Astrocyte of the cerebellum (primary cell): ENCODE results near the gene SYT8.

ENCODE experiments used
- DNase-seq: peaks from one replicate; pipeline ENCODE4 v3.0.0-alpha.2; 2011; ENCODE audit warnings: low read depth
- H3K4me3 ChIP-seq: 2 replicates; pipeline ENCODE4 v1.5.1; 2011; ENCODE audit warnings: mild to moderate bottlenecking, low read depth, low read length, moderate library complexity
- CTCF ChIP-seq: IDR thresholded peaks from 2 replicates; pipeline ENCODE4 v1.5.1; 2012; ENCODE audit warnings: low read length, low read depth, moderate library complexity, mild to moderate bottlenecking; ENCODE audit errors: missing control alignments
- in situ Hi-C: cut with HindIII; loops from 2 replicates; pipeline ENCODE4 v1.10.0; 2017; ENCODE audit warnings: low sequenced_read_pairs

The SYT8 gene

GRCh38 chr11:1859004-1859403 lies 24.2 kb downstream of the SYT8 start:
- no peak for DNase-seq
- no peak overlapping the region for H3K4me3 ChIP-seq
- in situ Hi-C loops: no loop called here
- no peak for TF ChIP-seq CTCF

DNA sequence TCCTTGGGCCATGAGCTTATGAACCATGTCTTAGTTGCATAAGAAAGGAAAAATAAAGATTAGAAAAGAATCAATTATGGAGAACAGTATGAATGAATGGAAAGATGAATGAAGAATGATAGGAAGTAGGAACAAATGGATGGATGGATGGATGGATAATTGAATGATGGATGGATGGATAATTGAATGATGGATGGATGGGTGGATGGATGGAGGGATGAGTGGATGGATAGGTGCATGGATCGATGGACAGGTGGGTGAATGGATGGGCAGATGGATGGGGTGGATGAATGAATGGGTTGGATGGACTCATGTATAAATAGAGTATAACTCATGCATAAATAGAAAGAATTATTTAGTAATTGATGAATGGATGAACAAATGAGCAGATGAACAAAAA lies 25.3 kb downstream of the SYT8 start:
- no peak for DNase-seq
- TF ChIP-seq CTCF: no peak
- no peak overlapping the region for H3K4me3 ChIP-seq
- in situ Hi-C loops: no loop called here

- in situ Hi-C loops: no loop called here
- TF ChIP-seq CTCF: no peak
- no peak overlapping the region for H3K4me3 ChIP-seq
- DNase-seq: no peak
Observed at GRCh38 chr11:1861435-1862411, 26.9 kb downstream of the SYT8 start.

DNA sequence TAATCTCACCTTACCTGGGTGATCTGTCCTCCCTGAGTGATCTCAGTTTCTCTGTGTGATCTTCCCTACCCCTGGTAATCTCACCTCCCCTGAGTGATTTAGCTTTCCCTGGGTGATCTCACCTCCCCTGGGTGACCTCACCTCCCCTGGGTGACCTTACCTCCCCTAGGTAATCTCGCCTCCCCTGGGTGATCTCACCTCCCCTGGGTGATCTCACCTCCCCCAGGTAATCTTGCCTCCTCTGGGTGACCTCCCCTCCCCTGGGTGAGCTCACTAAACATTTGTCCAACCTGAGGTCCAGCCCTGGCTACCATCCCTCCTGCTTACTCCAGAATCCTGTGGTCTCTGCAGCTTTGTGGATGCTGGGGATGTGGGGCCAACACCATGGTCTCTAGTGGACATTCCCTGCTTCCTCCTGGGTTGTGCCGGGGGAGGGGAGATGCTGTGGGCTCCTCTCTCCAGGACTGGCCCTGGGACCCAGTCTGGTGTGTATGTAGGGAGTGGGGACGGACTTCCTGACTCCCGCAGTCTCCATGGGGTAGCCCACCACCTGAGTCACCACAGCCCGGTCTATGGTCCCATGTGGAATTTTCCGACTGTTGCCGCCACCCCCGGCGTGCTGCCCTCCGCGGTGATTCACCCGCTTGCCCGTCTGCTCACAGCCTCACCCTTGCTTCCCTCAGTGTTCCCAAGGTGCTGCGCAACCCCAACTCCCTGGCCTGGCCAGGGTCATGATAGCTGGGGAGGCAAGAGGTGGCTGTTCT lies 28.0 kb downstream of the SYT8 start:
- no peak for DNase-seq
- TF ChIP-seq CTCF: no peak
- no peak overlapping the region for H3K4me3 ChIP-seq
- in situ Hi-C loops: no loop called here

DNA sequence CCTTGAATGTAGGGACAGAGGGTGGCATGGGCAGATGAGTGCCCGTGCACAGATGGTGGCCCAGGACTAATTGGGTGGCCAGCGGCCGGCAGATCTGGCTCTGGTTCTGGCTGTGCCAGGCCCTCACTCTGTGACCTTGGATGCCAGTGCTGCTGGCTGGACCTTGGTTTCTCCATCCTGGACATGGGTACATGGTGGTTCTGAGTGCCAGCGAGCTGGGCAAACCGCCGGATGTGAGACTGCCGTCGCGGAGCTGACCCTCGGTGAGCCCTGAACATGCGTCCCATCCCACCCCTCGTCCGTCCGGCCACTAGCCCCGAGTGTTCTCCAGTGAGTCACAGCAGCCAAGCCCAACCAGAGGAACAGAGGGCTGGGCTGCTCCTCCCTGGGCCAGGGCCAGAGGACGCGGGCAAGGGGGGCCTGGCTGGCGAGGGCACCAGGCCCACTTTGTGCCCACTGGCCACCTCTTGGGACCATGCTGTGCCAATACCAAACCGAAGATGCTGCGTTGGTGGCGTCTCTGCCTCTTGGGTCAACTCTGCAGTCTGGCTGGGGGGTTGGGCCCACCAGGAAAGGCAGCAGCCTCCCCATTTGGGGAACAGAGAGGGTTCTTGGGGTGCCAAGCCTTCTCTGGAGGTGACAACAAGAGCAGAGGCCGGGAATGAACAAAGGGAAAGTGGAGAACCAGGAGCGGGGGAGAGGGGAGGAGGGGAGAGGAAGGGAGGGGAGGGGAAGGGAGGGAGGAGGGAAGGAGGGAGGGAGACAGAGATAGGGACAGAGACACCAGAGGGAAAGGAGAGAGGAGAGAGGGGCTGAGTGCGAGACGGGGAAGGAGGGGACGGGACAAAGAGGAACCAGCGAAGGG lies 28.8 kb downstream of the SYT8 start:
- no peak overlapping the region for H3K4me3 ChIP-seq
- DNase-seq: peak; percentile 69
- TF ChIP-seq CTCF: no peak
- in situ Hi-C loops: no loop called here

- in situ Hi-C loops: no loop called here
- H3K4me3 ChIP-seq: no peak overlapping the region
- no peak for DNase-seq
- TF ChIP-seq CTCF: no peak
Observed at GRCh38 chr11:1864231-1864630, 29.4 kb downstream of the SYT8 start.
